WTC11 (cell line): ENCODE measurements around the gene JMJD8. TPM values are rescaled to one million over a fixed set of nuclear protein-coding genes. Genes with fewer than 3 reads are reported as not detected.

Source experiments
- AFF4 ChIP-seq: sonication (generic); formaldehyde crosslinking; IDR thresholded peaks from 2 replicates; pipeline ENCODE4 v1.8.1; 2023; ENCODE audit warnings: mild to moderate bottlenecking, missing genetic modification reagents, borderline replicate concordance
- ATF6 ChIP-seq: sonication (generic); formaldehyde crosslinking; IDR thresholded peaks from 2 replicates; pipeline ENCODE4 v1.8.1; 2023; ENCODE audit warnings: mild to moderate bottlenecking, missing genetic modification reagents
- CTCF ChIP-seq: fragments of 200-600 bp; IDR thresholded peaks from 2 replicates; pipeline ENCODE4 v1.8.0; 2022; ENCODE audit warnings: antibody characterized with exemption
- E2F1 ChIP-seq: sonication (generic); formaldehyde crosslinking; IDR thresholded peaks from 2 replicates; pipeline ENCODE4 v1.8.0; 2022; ENCODE audit warnings: mild to moderate bottlenecking, missing genetic modification reagents
- FOXP1 ChIP-seq: sonication (generic); formaldehyde crosslinking; IDR thresholded peaks from 2 replicates; pipeline ENCODE4 v1.8.0; 2022; ENCODE audit warnings: missing genetic modification reagents, mild to moderate bottlenecking, moderate library complexity, borderline replicate concordance
- IRF1 ChIP-seq: sonication (generic); formaldehyde crosslinking; IDR thresholded peaks from 2 replicates; pipeline ENCODE4 v1.8.0; 2023; ENCODE audit warnings: missing genetic modification reagents
- MYBL2 ChIP-seq: sonication (generic); formaldehyde crosslinking; IDR thresholded peaks from 2 replicates; pipeline ENCODE4 v1.8.1; 2023; ENCODE audit warnings: mild to moderate bottlenecking, moderate library complexity, missing genetic modification reagents
- NFE2L1 ChIP-seq: sonication (generic); formaldehyde crosslinking; IDR thresholded peaks from 2 replicates; pipeline ENCODE4 v1.8.1; 2023; ENCODE audit warnings: missing genetic modification reagents
- NR3C1 ChIP-seq: sonication (generic); formaldehyde crosslinking; conservative IDR thresholded peaks from 2 replicates; pipeline ENCODE4 v1.8.1; 2023; ENCODE audit warnings: low read depth, mild to moderate bottlenecking, missing genetic modification reagents
- OVOL2 ChIP-seq: fragments of 250-450 bp; sonication (Bioruptor Pico); IDR thresholded peaks from 2 replicates; pipeline ENCODE4 v1.9.0; 2021; ENCODE audit warnings: mild to moderate bottlenecking, borderline replicate concordance
- PRDM15 ChIP-seq: sonication (generic); formaldehyde crosslinking; IDR thresholded peaks from 2 replicates; pipeline ENCODE4 v1.8.0; 2022; ENCODE audit warnings: missing genetic modification reagents
- PREB ChIP-seq: sonication (generic); formaldehyde crosslinking; IDR thresholded peaks from 2 replicates; pipeline ENCODE4 v1.8.1; 2022; ENCODE audit warnings: mild to moderate bottlenecking, missing genetic modification reagents, moderate library complexity, borderline replicate concordance
- RELA ChIP-seq: sonication (generic); formaldehyde crosslinking; IDR thresholded peaks from 2 replicates; pipeline ENCODE4 v1.8.1; 2022; ENCODE audit warnings: missing genetic modification reagents, mild to moderate bottlenecking, borderline replicate concordance
- SMAD3 ChIP-seq: sonication (generic); formaldehyde crosslinking; IDR thresholded peaks from 2 replicates; pipeline ENCODE4 v1.8.0; 2022; ENCODE audit warnings: missing genetic modification reagents, mild to moderate bottlenecking, borderline replicate concordance
- SOX15 ChIP-seq: fragments of 250-450 bp; sonication (Bioruptor Pico); IDR thresholded peaks from 2 replicates; pipeline ENCODE4 v1.9.0; 2021; ENCODE audit warnings: mild to moderate bottlenecking
- SP1 ChIP-seq: sonication (generic); formaldehyde crosslinking; conservative IDR thresholded peaks from 2 replicates; pipeline ENCODE4 v1.8.1; 2022; ENCODE audit warnings: missing genetic modification reagents
- ZNF263 ChIP-seq: sonication (generic); formaldehyde crosslinking; IDR thresholded peaks from 2 replicates; pipeline ENCODE4 v1.8.1; 2022; ENCODE audit warnings: low read depth, mild to moderate bottlenecking, moderate library complexity, missing genetic modification reagents
- ZNF317 ChIP-seq: sonication (generic); formaldehyde crosslinking; IDR thresholded peaks from 2 replicates; pipeline ENCODE4 v1.8.1; 2023; ENCODE audit warnings: low read depth, mild to moderate bottlenecking, moderate library complexity, missing genetic modification reagents, borderline replicate concordance
- ZNF425 ChIP-seq: fragments of 250-450 bp; sonication (Bioruptor Pico); conservative IDR thresholded peaks from 2 replicates; pipeline ENCODE4 v1.9.0; 2021; ENCODE audit warnings: mild to moderate bottlenecking
- total RNA-seq: library from RNA; stranded (reverse); gene quantifications from 3 replicates; pipeline ENCODE4 v1.2.3, GENCODE V29; 2021

Gene JMJD8
- total RNA-seq, 1 experiment from 2014 or later = 61.2 TPM

GRCh38 chr16:720990-721764 lies 37.0 kb upstream of the JMJD8 start, which contains the start of gene ANTKMT (continued):
- TF ChIP-seq PRDM15 (peak; percentile 50; the same call in 1 of the 2 replicates), OVOL2 (CRISPR knock-in tag) (no peak), PREB (CRISPR knock-in tag) (peak; percentile 90), ZNF317 (CRISPR knock-in tag) (peak; percentile 77; the same call in 1 of the 2 replicates), SP1 (CRISPR knock-in tag) (peak; percentile 91), RELA (CRISPR knock-in tag) (peak; percentile 93; the same call in 1 of the 2 replicates), NFE2L1 (CRISPR knock-in tag) (peak; percentile 91; the same call in 1 of the 2 replicates), ZNF425 (CRISPR knock-in tag) (no peak), E2F1 (peak; percentile 95), ZNF263 (CRISPR knock-in tag) (no peak; the same call in 1 of the 2 replicates), IRF1 (CRISPR knock-in tag) (peak; percentile 89), SMAD3 (CRISPR knock-in tag) (peak; percentile 96), NR3C1 (CRISPR knock-in tag) (peak; percentile 98; the same call in 1 of the 2 replicates), MYBL2 (CRISPR knock-in tag) (peak; percentile 73; the same call in 1 of the 2 replicates), CTCF (no peak), AFF4 (CRISPR knock-in tag) (no peak), FOXP1 (peak; percentile 97), SOX15 (CRISPR knock-in tag) (no peak), ATF6 (CRISPR knock-in tag) (no peak; the same call in 1 of the 2 replicates)
